ENCODE measurements around the gene WDPCP. TPM values are rescaled to one million over a fixed set of nuclear protein-coding genes. Genes with fewer than 3 reads are reported as not detected.
"Not testable (repeated sequence)": the region's sequence is repeated elsewhere in the genome, so short reads cannot be mapped to it uniquely, and the experiment has no call there.

WDPCP gene
- total RNA-seq, 1 donor from 2014 or later: 30.7 TPM

DNA sequence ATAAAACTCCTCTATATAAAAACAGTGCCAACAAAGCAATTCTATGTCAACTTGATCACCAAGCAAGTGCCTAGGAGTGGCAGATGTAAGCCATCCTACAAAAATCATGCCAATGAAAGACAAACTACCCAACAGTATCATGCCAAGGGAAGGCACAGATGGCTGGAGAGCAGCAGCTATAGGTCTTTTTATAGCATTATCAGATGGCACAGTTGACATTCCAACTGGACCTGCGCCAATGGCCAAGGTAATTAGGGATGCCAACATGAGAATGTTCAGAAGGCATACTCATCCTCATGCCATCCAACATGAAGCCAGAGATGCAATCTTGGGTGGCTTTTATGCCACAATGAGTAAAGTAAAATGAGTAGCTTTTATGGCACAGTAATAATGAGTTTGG lies 300.3 kb downstream of the WDPCP start:
- Mint-ChIP-seq H3K36me3 (peaks cover 27% of the 10 kb centered on the region), H3K9me3 (peaks cover 53% of the 10 kb centered on the region), H3K4me3 (no peak overlapping the region), H3K27me3 (ENCODE audit: low read depth) (no peaks in the 10 kb centered on the region), H3K27ac (no peak overlapping the region), H3K4me1 (no peaks in the 10 kb centered on the region)
- TF ChIP-seq CTCF (IDR thresholded peaks at IDR 0.05; ENCODE audit: unreplicated experiment): no peak
- no peak for DNase-seq (ENCODE audit: low spot score in 2 of 2, unreplicated experiment in 2 of 2)

DNA sequence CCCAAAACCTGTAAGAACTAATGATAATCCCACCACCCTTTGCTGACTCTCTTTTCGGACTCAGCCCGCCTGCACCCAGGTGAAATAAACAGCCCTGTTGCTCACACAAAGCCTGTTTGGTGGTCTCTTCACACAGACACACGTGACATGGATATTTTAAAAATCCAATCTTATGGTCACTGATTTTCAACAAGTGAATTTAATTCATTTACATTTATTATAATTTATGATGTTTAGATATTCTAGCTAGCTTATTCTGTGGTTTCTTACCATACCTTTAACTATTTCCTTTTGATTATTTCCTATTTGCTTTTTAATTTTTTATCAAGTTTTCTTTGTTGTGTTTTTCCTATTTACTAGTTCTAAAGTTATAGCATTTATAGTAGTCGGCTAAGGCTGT lies 301.8 kb downstream of the WDPCP start:
- Mint-ChIP-seq H3K9me3 (peaks cover 51% of the 10 kb centered on the region), H3K36me3 (peaks cover 27% of the 10 kb centered on the region)
- H3K27me3 Mint-ChIP-seq (ENCODE audit: low read depth); H3K4me3 Mint-ChIP-seq; H3K27ac Mint-ChIP-seq; DNase-seq (ENCODE audit: low spot score in 2 of 2, unreplicated experiment in 2 of 2); H3K4me1 Mint-ChIP-seq: not testable (repeated sequence)

DNA sequence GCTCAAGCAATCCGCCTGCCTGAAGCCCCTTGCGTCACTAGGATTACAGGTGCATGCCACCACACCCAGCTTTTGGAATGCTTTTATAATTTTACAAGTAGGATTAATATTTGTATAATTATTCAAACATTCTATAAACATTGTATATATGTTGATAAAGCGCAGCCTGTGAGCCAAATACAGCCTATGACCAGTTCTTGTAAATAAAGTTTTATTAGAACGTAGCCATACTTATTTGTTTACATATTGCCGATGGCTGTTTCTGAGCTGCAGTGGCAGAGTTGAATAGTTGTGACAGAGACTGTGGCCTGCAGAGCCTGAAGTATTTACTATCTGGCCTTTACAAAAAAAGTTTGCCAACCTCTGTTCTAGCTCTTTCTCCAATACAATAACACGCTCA lies 305.0 kb downstream of the WDPCP start:
- H3K27ac Mint-ChIP-seq: no peak overlapping the region
- peaks cover 32% of the 10 kb centered on the region for H3K36me3 Mint-ChIP-seq

DNA sequence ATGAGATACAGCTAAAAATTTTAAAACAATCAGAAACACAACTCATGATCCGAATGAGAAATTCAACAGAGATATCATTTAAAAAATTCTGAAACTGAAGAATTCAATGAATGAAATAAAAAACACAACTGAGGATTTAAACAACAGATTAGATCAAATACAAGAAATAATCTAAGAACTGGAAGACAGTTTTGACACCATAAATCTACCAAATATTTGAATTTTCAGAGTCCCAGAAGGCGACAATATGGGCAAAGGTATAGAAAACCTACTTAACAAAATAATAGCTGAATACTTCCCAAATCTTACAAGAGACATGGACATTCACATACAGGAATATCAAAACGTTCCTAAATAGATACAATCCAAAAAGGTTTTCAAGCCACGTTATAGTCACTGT lies 315.7 kb downstream of the WDPCP start:
- DNase-seq (ENCODE audit: low spot score in 2 of 2, unreplicated experiment in 2 of 2): no peak
- no peaks in the 10 kb centered on the region for H3K27me3 Mint-ChIP-seq (ENCODE audit: low read depth)
- no peaks in the 10 kb centered on the region for H3K4me1 Mint-ChIP-seq
- no peak for TF ChIP-seq CTCF (IDR thresholded peaks at IDR 0.05; ENCODE audit: unreplicated experiment)
- peaks cover 71% of the 10 kb centered on the region for H3K9me3 Mint-ChIP-seq
- peaks cover 36% of the 10 kb centered on the region for H3K36me3 Mint-ChIP-seq
- no peak overlapping the region for H3K4me3 Mint-ChIP-seq
- H3K27ac Mint-ChIP-seq: no peak overlapping the region

More for the DNA sequence above, 305.0 kb downstream of the WDPCP start:
- H3K4me1 Mint-ChIP-seq: no peaks in the 10 kb centered on the region
- H3K27me3 Mint-ChIP-seq (ENCODE audit: low read depth): no peaks in the 10 kb centered on the region
- DNase-seq (ENCODE audit: low spot score in 2 of 2, unreplicated experiment in 2 of 2): no peak
- H3K9me3 Mint-ChIP-seq: peaks cover 59% of the 10 kb centered on the region
- H3K4me3 Mint-ChIP-seq: no peak overlapping the region
- no peak for TF ChIP-seq CTCF (IDR thresholded peaks at IDR 0.05; ENCODE audit: unreplicated experiment)

DNA sequence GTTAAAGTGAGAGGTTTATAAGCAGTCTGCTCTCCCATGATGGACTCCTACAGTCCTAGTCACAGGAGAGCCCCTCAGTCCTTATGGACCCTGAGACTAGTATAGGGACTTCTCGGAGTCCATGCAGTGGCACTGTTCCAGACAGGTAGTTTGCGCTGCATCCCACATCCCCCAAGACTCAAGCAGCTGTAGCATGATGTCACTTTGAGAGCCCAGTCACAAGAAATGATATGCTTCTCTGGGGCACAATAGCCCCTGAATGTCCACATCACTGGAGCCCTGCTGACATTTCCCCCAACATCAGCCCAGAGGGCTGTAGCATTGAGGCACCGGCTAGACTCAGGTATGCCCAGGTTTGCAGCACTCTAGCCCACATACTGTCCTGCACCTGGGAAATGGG lies 317.6 kb downstream of the WDPCP start:
- TF ChIP-seq CTCF (IDR thresholded peaks at IDR 0.05; ENCODE audit: unreplicated experiment): no peak
- peaks cover 61% of the 10 kb centered on the region for H3K9me3 Mint-ChIP-seq
- no peak for DNase-seq (ENCODE audit: low spot score in 2 of 2, unreplicated experiment in 2 of 2)
- peaks cover 40% of the 10 kb centered on the region for H3K36me3 Mint-ChIP-seq
- H3K4me3 Mint-ChIP-seq: no peak overlapping the region
- no peaks in the 10 kb centered on the region for H3K27me3 Mint-ChIP-seq (ENCODE audit: low read depth)
- H3K4me1 Mint-ChIP-seq: no peaks in the 10 kb centered on the region
- no peak overlapping the region for H3K27ac Mint-ChIP-seq

DNA sequence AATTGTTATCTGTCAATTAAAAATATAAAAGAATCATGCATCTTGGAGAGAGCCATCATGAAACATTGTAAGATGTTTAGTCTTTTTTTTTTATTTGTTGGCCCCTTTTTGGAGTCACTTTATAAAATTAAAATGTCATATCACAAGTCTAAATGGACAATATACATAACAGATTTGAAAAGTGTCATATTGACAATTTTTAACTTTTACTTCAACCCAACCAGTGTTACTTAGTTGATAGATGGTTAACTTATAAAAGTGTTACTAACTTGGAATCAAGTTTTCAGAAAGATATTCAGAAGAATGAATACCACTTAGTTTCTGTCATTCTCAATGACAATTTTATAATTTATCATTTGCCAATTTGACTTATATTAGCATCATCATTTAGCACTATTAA lies 319.3 kb downstream of the WDPCP start:
- H3K4me1 Mint-ChIP-seq: no peaks in the 10 kb centered on the region
- H3K36me3 Mint-ChIP-seq: peaks cover 24% of the 10 kb centered on the region
- DNase-seq (ENCODE audit: low spot score in 2 of 2, unreplicated experiment in 2 of 2): no peak
- no peak overlapping the region for H3K4me3 Mint-ChIP-seq
- no peak for TF ChIP-seq CTCF (IDR thresholded peaks at IDR 0.05; ENCODE audit: unreplicated experiment)
- H3K27me3 Mint-ChIP-seq (ENCODE audit: low read depth): no peaks in the 10 kb centered on the region
- H3K27ac Mint-ChIP-seq: no peak overlapping the region
- peaks cover 49% of the 10 kb centered on the region for H3K9me3 Mint-ChIP-seq

Measured in mesothelial cell of epicardium (in vitro differentiated cells).